Neural progenitor cell (in vitro differentiated cells): ENCODE data around the gene ZMIZ2. TPM values are rescaled to one million over a fixed set of nuclear protein-coding genes. Genes with fewer than 3 reads are reported as not detected.

ENCODE experiments used
- DNase-seq: peaks from one replicate; pipeline ENCODE4 v3.0.0-alpha.2; 2016; ENCODE audit warnings: low spot score
- H2AFZ ChIP-seq: fragments of 200-600 bp; sonication (generic); replicated peaks from 2 replicates; pipeline ENCODE4 v1.6.1; 2016; ENCODE audit warnings: antibody characterized with exemption
- H3F3A ChIP-seq: fragments of 200-600 bp; sonication (generic); 2 replicates; pipeline ENCODE4 v1.6.1; 2016; ENCODE audit warnings: antibody characterized with exemption, low read depth
- H3K27ac ChIP-seq: fragments of 200-600 bp; sonication (generic); 2 replicates; pipeline ENCODE4 v1.5.1; 2016; ENCODE audit warnings: mild to moderate bottlenecking
- H3K27me3 ChIP-seq: fragments of 200-600 bp; sonication (generic); 2 replicates; pipeline ENCODE4 v1.6.1; 2016; ENCODE audit warnings: mild to moderate bottlenecking, moderate library complexity
- H3K36me3 ChIP-seq: fragments of 200-600 bp; sonication (generic); 2 replicates; pipeline ENCODE4 v1.5.1; 2016
- H3K4me1 ChIP-seq: fragments of 200-600 bp; sonication (generic); 2 replicates; pipeline ENCODE4 v1.6.1; 2016; ENCODE audit warnings: mixed run types
- H3K4me2 ChIP-seq: fragments of 200-600 bp; sonication (generic); 2 replicates; pipeline ENCODE4 v1.6.1; 2016
- H3K4me3 ChIP-seq: fragments of 200-600 bp; sonication (generic); 2 replicates; pipeline ENCODE4 v1.5.1; 2016
- H3K79me2 ChIP-seq: fragments of 200-600 bp; sonication (generic); 2 replicates; pipeline ENCODE4 v1.6.1; 2016; ENCODE audit warnings: low read depth
- H3K9ac ChIP-seq: fragments of 200-600 bp; sonication (generic); 2 replicates; pipeline ENCODE4 v1.6.1; 2016
- H3K9me3 ChIP-seq: fragments of 200-600 bp; sonication (generic); 2 replicates; pipeline ENCODE4 v1.5.1; 2016; ENCODE audit warnings: low read depth
- H4K20me1 ChIP-seq: fragments of 200-600 bp; sonication (generic); 2 replicates; pipeline ENCODE4 v1.6.1; 2016; ENCODE audit warnings: low read depth
- H3K27ac Mint-ChIP-seq: 3 replicates; pipeline ENCODE4 v1.8.0; 2021; ENCODE audit warnings: mixed read lengths
- H3K27me3 Mint-ChIP-seq: 2 replicates; pipeline ENCODE4 v1.8.0; 2022; ENCODE audit warnings: low read depth, mild to moderate bottlenecking, inconsistent platforms, moderate library complexity, mixed read lengths; ENCODE audit not compliant: insufficient read depth
- H3K36me3 Mint-ChIP-seq: 3 replicates; pipeline ENCODE4 v1.8.0; 2021; ENCODE audit warnings: mixed read lengths
- H3K4me1 Mint-ChIP-seq: 3 replicates; pipeline ENCODE4 v1.8.0; 2021; ENCODE audit warnings: mixed read lengths
- H3K4me3 Mint-ChIP-seq: 3 replicates; pipeline ENCODE4 v1.8.0; 2021; ENCODE audit warnings: mild to moderate bottlenecking, moderate library complexity, mixed read lengths
- H3K9me3 Mint-ChIP-seq: 3 replicates; pipeline ENCODE4 v1.8.0; 2020; ENCODE audit warnings: mixed read lengths
- CTCF ChIP-seq: fragments of 200-600 bp; sonication (generic); IDR thresholded peaks from 2 replicates; pipeline ENCODE4 v1.5.1; 2017; ENCODE audit warnings: antibody characterized with exemption, mild to moderate bottlenecking
- EZH2 ChIP-seq: fragments of 200-600 bp; sonication (generic); IDR thresholded peaks from 2 replicates; pipeline ENCODE4 v1.6.1; 2017; ENCODE audit warnings: antibody characterized with exemption, mild to moderate bottlenecking, moderate library complexity
- EZH2phosphoT487 ChIP-seq: fragments of 200-600 bp; sonication (generic); IDR thresholded peaks from 2 replicates; pipeline ENCODE4 v1.6.1; 2017; ENCODE audit warnings: antibody characterized with exemption
- total RNA-seq: library from RNA; depleted of rRNA; stranded (reverse); fragments of >200 nt; gene quantifications from 2 replicates; pipeline ENCODE4 v1.2.3, GENCODE V29; 2015; ENCODE audit warnings: low replicate concordance

The ZMIZ2 gene
- total RNA-seq, 1 donor from 2014 or later = 7.6 TPM

- no peak for TF ChIP-seq EZH2phosphoT487
- TF ChIP-seq CTCF = no peak
- no peak for TF ChIP-seq EZH2
- Histone ChIP-seq H3K9ac (no peak overlapping the region), H2AFZ (no peak overlapping the region), H3K4me2 (no peak overlapping the region), H3K79me2 (no peaks in the 10 kb centered on the region), H3K27me3 (no peaks in the 10 kb centered on the region), H3K36me3 (no peaks in the 10 kb centered on the region), H3K4me3 (no peak overlapping the region), H3K9me3 (no peaks in the 10 kb centered on the region), H3K27ac (no peak overlapping the region), H3F3A (peaks cover 3% of the 10 kb centered on the region), H3K4me1 (peaks cover 3% of the 10 kb centered on the region), H4K20me1 (no peaks in the 10 kb centered on the region)
- H3K27me3 Mint-ChIP-seq = peaks cover 6% of the 10 kb centered on the region
- H3K9me3 Mint-ChIP-seq = peaks cover 14% of the 10 kb centered on the region
- no peak for DNase-seq
- H3K27ac Mint-ChIP-seq = no peak overlapping the region
- peaks cover 4% of the 10 kb centered on the region for H3K36me3 Mint-ChIP-seq
- no peaks in the 10 kb centered on the region for H3K4me1 Mint-ChIP-seq
- no peak overlapping the region for H3K4me3 Mint-ChIP-seq
These were observed 38.4 kb downstream of the ZMIZ2 start for GRCh38 chr7:44787041-44787440.

- H3F3A ChIP-seq = peaks cover 3% of the 10 kb centered on the region
- H3K27me3 ChIP-seq = no peaks in the 10 kb centered on the region
- no peak overlapping the region for H3K27ac Mint-ChIP-seq
- no peak overlapping the region for H3K27ac ChIP-seq
- no peak for TF ChIP-seq EZH2
- H3K9me3 Mint-ChIP-seq = peaks cover 10% of the 10 kb centered on the region
- no peak overlapping the region for H3K4me3 Mint-ChIP-seq
- H4K20me1 ChIP-seq = no peaks in the 10 kb centered on the region
- peaks cover 4% of the 10 kb centered on the region for H3K36me3 Mint-ChIP-seq
- H3K79me2 ChIP-seq = no peaks in the 10 kb centered on the region
- DNase-seq = no peak
- H3K4me1 ChIP-seq = peaks cover 3% of the 10 kb centered on the region
- H3K4me3 ChIP-seq = no peak overlapping the region
- H3K36me3 ChIP-seq = no peaks in the 10 kb centered on the region
- no peaks in the 10 kb centered on the region for H3K4me1 Mint-ChIP-seq
- no peak overlapping the region for H3K9ac ChIP-seq
- no peak overlapping the region for H2AFZ ChIP-seq
- H3K9me3 ChIP-seq = no peaks in the 10 kb centered on the region
- H3K27me3 Mint-ChIP-seq = peaks cover 2% of the 10 kb centered on the region
- H3K4me2 ChIP-seq = no peak overlapping the region
These were observed 39.1 kb downstream of the ZMIZ2 start for GRCh38 chr7:44787762-44788161.

GRCh38 chr7:44789990-44790389, 41.3 kb downstream of the ZMIZ2 start:
- H3K79me2 ChIP-seq = no peaks in the 10 kb centered on the region
- H3K36me3 ChIP-seq = no peaks in the 10 kb centered on the region
- no peaks in the 10 kb centered on the region for H4K20me1 ChIP-seq
- H3F3A ChIP-seq = peaks cover 7% of the 10 kb centered on the region
- no peak overlapping the region for H3K27ac ChIP-seq
- TF ChIP-seq EZH2phosphoT487 (no peak), EZH2 (no peak), CTCF (no peak)
- peaks cover 3% of the 10 kb centered on the region for H3K4me1 ChIP-seq
- DNase-seq = no peak
- Mint-ChIP-seq H3K4me3 (no peak overlapping the region), H3K4me1 (no peaks in the 10 kb centered on the region), H3K27ac (no peak overlapping the region), H3K9me3 (no peaks in the 10 kb centered on the region), H3K27me3 (no peaks in the 10 kb centered on the region), H3K36me3 (no peaks in the 10 kb centered on the region)
- no peak overlapping the region for H3K4me2 ChIP-seq
- no peak overlapping the region for H3K4me3 ChIP-seq
- H2AFZ ChIP-seq = no peak overlapping the region
- no peak overlapping the region for H3K9ac ChIP-seq
- H3K27me3 ChIP-seq = no peaks in the 10 kb centered on the region
- H3K9me3 ChIP-seq = no peaks in the 10 kb centered on the region

- H4K20me1 ChIP-seq = no peaks in the 10 kb centered on the region
- no peaks in the 10 kb centered on the region for H3K36me3 ChIP-seq
- no peak for DNase-seq
- H3F3A ChIP-seq = peaks cover 9% of the 10 kb centered on the region
- no peak overlapping the region for H2AFZ ChIP-seq
- H3K4me3 ChIP-seq = no peak overlapping the region
- no peak overlapping the region for H3K4me3 Mint-ChIP-seq
- H3K27me3 ChIP-seq = no peaks in the 10 kb centered on the region
- H3K27ac ChIP-seq = no peak overlapping the region
- no peak overlapping the region for H3K27ac Mint-ChIP-seq
- no peaks in the 10 kb centered on the region for H3K4me1 Mint-ChIP-seq
- H3K9ac ChIP-seq = no peak overlapping the region
- peaks cover 9% of the 10 kb centered on the region for H3K79me2 ChIP-seq
- H3K9me3 Mint-ChIP-seq = no peaks in the 10 kb centered on the region
- no peaks in the 10 kb centered on the region for H3K36me3 Mint-ChIP-seq
- H3K4me1 ChIP-seq = peaks cover 3% of the 10 kb centered on the region
- no peak for TF ChIP-seq CTCF
- TF ChIP-seq EZH2phosphoT487 = no peak
- no peak for TF ChIP-seq EZH2
- no peaks in the 10 kb centered on the region for H3K9me3 ChIP-seq
- no peaks in the 10 kb centered on the region for H3K27me3 Mint-ChIP-seq
- no peak overlapping the region for H3K4me2 ChIP-seq
These were observed 42.9 kb downstream of the ZMIZ2 start for GRCh38 chr7:44791278-44792219.
